Endothelial cell of umbilical vein (primary cell): ENCODE data around the gene MCCD1. TPM values are rescaled to one million over a fixed set of nuclear protein-coding genes. Genes with fewer than 3 reads are reported as not detected.
"Not testable (repeated sequence)": the region's sequence is repeated elsewhere in the genome, so short reads cannot be mapped to it uniquely, and the experiment has no call there.

Experiments used
- BruUV-seq: library from RNA; stranded (reverse); fragments of 400-500 nt; replicated peaks from 2 replicates; lab custom pipeline; 2021; lab: Mats Ljungman, UMichigan
- CTCF ChIA-PET: fragments of 300-600, 350-600 bp; sonication (Branson Sonifier 250); formaldehyde crosslinking; loops from one replicate; lab custom pipeline; 2021; ENCODE audit warnings: antibody characterized with exemption, inconsistent platforms; lab: Charles Lee
- POLR2A ChIA-PET: fragments of 300-600, 350-600 bp; sonication (Branson Sonifier 250); formaldehyde crosslinking; loops from one replicate; lab custom pipeline; 2021; ENCODE audit warnings: antibody characterized with exemption, inconsistent platforms; lab: Charles Lee
- DNase-seq: peaks from one replicate; pipeline ENCODE4 v3.0.0-alpha.2; 2011; ENCODE audit warnings: low read depth, low spot score
- FAIRE-seq: peaks from 2 replicates; lab custom pipeline; 2011; peaks lifted over from hg19 to GRCh38; lab: Jason Lieb, UNC
- H2AFZ ChIP-seq: 2 replicates; pipeline ENCODE4 v1.6.0; 2012; ENCODE audit warnings: low read depth, low read length, control low read depth, inconsistent platforms
- H3K27ac ChIP-seq: 2 replicates; pipeline ENCODE4 v1.5.1; 2011; ENCODE audit warnings: low read depth, mild to moderate bottlenecking, control low read depth, low read length, moderate library complexity; ENCODE audit not compliant: insufficient read depth
- H3K27me3 ChIP-seq, 2 experiments: 2 replicates each; pipeline versions ENCODE4 v1.6.0 to v1.6.1; 2011; ENCODE audit warnings: low read length in 2 of 2, mixed read lengths in 1 of 2; ENCODE audit not compliant: control insufficient read depth in 2 of 2, insufficient read depth in 2 of 2
- H3K36me3 ChIP-seq, 2 experiments: 2 replicates in 1 of 2; 3 replicates in 1 of 2; pipeline ENCODE4 v1.5.1; 2011; ENCODE audit warnings: low read length in 2 of 2, mild to moderate bottlenecking in 1 of 2, moderate library complexity in 1 of 2; ENCODE audit not compliant: control insufficient read depth in 2 of 2, insufficient read depth in 2 of 2; ENCODE audit errors: extremely low read depth in 1 of 2
- H3K4me1 ChIP-seq: 3 replicates; pipeline ENCODE4 v1.5.1; 2011; ENCODE audit warnings: mild to moderate bottlenecking, low read length; ENCODE audit not compliant: control insufficient read depth, insufficient read depth; ENCODE audit errors: extremely low read depth
- H3K4me2 ChIP-seq: 2 replicates; pipeline ENCODE4 v1.6.1; 2011; ENCODE audit warnings: low read length, control low read depth, mixed read lengths; ENCODE audit not compliant: insufficient read depth
- H3K4me3 ChIP-seq, 3 experiments: fragments of 200-600 bp in 1 of 3; sonication (generic), shearing (Covaris generic) in 1 of 3; replicated peaks in 1 of 3; 2 replicates each; pipeline ENCODE4 v1.5.1; 2011 to 2016; ENCODE audit warnings: control low read depth in 3 of 3, low read length in 3 of 3, mild to moderate bottlenecking in 2 of 3, inconsistent platforms in 1 of 3, low read depth in 1 of 3, moderate library complexity in 1 of 3; ENCODE audit not compliant: insufficient read depth in 1 of 3
- H3K79me2 ChIP-seq: 2 replicates; pipeline ENCODE4 v1.6.0; 2012; ENCODE audit warnings: low read length, inconsistent platforms; ENCODE audit not compliant: control insufficient read depth, insufficient read depth
- H3K9ac ChIP-seq: replicated peaks from 2 replicates; pipeline ENCODE3; 2011; ENCODE audit warnings: low read length, control low read depth; ENCODE audit not compliant: insufficient read depth; ENCODE audit errors: extremely low read depth
- H3K9me1 ChIP-seq: replicated peaks from 3 replicates; pipeline ENCODE4 v1.6.0; 2011; ENCODE audit warnings: mild to moderate bottlenecking, low read length; ENCODE audit not compliant: control insufficient read depth, insufficient read depth; ENCODE audit errors: extremely low read depth
- H3K9me3 ChIP-seq: replicated peaks from 2 replicates; pipeline ENCODE4 v1.5.1; 2012; ENCODE audit warnings: low read length, inconsistent platforms; ENCODE audit not compliant: control insufficient read depth, insufficient read depth
- H4K20me1 ChIP-seq: replicated peaks from 2 replicates; pipeline ENCODE3; 2011; ENCODE audit warnings: mild to moderate bottlenecking, low read length; ENCODE audit not compliant: control insufficient read depth, insufficient read depth; ENCODE audit errors: extremely low read depth
- EZH2 ChIP-seq: IDR thresholded peaks from 2 replicates; pipeline ENCODE4 v1.6.1; 2012; ENCODE audit warnings: borderline replicate concordance, low read depth, mild to moderate bottlenecking, moderate library complexity, low read length, inconsistent platforms; ENCODE audit not compliant: severe bottlenecking
- JUN ChIP-seq: IDR thresholded peaks from 2 replicates; pipeline ENCODE4 v1.6.1; 2011; ENCODE audit warnings: borderline replicate concordance, low read depth; ENCODE audit not compliant: insufficient read length, insufficient read depth
- MYC ChIP-seq: IDR thresholded peaks from one replicate; pipeline ENCODE4 v1.6.1; 2011; ENCODE audit warnings: mild to moderate bottlenecking, low read depth, low read length
- dilution Hi-C: fragments of 300-500 bp; cut with MboI; formaldehyde crosslinking; loops from one replicate; pipeline ENCODE4 v1.15.0; 2019; ENCODE audit warnings: low sequenced_read_pairs; ENCODE audit not compliant: extremely low pct_ligation_motif_present
- intact Hi-C: fragments of 100-400 bp; cut with micrococcal nuclease; formaldehyde crosslinking; loops from one replicate; pipeline ENCODE4 v1.10.0; 2022
- polyA plus RNA-seq, 4 experiments: library from polyadenylated mRNA; depleted of rRNA in 3 of 4; stranded (reverse) in 3 of 4; unstranded in 1 of 4; fragments of >200 nt; gene quantifications; 2 replicates each; pipeline versions ENCODE4 v1.2.1 to v1.2.3, GENCODE V29; 2011 to 2012; ENCODE audit warnings: missing spikeins in 1 of 4
- total RNA-seq: library from RNA; stranded (reverse); gene quantifications from 2 replicates; pipeline ENCODE4 v1.2.3, GENCODE V29; 2021

Gene MCCD1
- total and polyA plus RNA-seq, 2 donors (not counting 3 experiments of a cell fraction or from before 2014, with no cell fraction given), result not detected

GRCh38 chr6:31487674-31488073 lies 41.1 kb upstream of the MCCD1 start:
- intact Hi-C loops, FAIRE-seq, POLR2A ChIA-PET: not testable (repeated sequence)

DNA sequence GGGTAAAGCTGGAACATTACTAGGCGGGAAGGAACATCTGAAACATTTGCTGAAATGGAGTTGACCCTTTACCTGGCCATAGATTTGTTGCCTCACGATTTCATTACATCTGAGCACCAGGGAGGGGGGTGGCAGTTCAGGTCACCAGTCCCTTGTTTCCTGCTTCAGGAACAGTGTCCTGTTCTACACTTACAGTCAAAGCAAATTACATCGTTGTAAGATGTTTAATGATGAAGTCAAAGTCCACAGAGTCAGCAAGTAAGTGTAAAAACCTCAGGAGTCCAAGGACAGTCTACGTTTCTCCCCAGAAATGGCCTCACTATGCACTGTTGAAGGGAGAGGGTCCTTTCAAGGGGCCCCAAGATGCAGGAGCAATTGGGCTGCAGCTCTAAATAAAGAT lies 39.7 kb upstream of the MCCD1 start:
- Histone ChIP-seq H3K36me3 (no peaks in the 10 kb centered on the region), H3K27ac (no peak overlapping the region), H4K20me1 (no peaks in the 10 kb centered on the region), H3K4me1 (peaks cover 11% of the 10 kb centered on the region), H3K4me3 (no peak overlapping the region), H3K27me3 (no peaks in the 10 kb centered on the region), H3K9me3 (no peaks in the 10 kb centered on the region), H3K79me2 (no peaks in the 10 kb centered on the region), H3K9me1 (no peaks in the 10 kb centered on the region), H3K4me2 (no peak overlapping the region), H3K9ac (no peak overlapping the region), H2AFZ (no peak overlapping the region)
- dilution Hi-C loops (no loop called here), intact Hi-C loops (no loop called here)
- DNase-seq, result no peak
- BruUV-seq, result no TSS peak
- ChIA-PET POLR2A (no interaction called here), CTCF (interaction anchor here (1.8 kb wide), 1 partner anchor 110 kb away, joined by 4 read pairs; no protein-coding TSS in a partner anchor)
- FAIRE-seq, result no peak
- TF ChIP-seq JUN, result no peak
- TF ChIP-seq MYC, result no peak
- no peak for TF ChIP-seq EZH2

More at GRCh38 chr6:31487674-31488073, 41.1 kb upstream of the MCCD1 start:
- H3K27ac ChIP-seq, H3K27me3 ChIP-seq, H3K4me1 ChIP-seq, H2AFZ ChIP-seq, H4K20me1 ChIP-seq, H3K79me2 ChIP-seq, DNase-seq, dilution Hi-C loops, H3K4me3 ChIP-seq, H3K9me1 ChIP-seq, H3K9me3 ChIP-seq, H3K4me2 ChIP-seq, H3K9ac ChIP-seq, BruUV-seq, H3K36me3 ChIP-seq, CTCF ChIA-PET: not testable (repeated sequence)
